ENCODE data around the gene SP100. TPM values are rescaled to one million over a fixed set of nuclear protein-coding genes. Genes with fewer than 3 reads are reported as not detected.
"Not testable (repeated sequence)": the region's sequence is repeated elsewhere in the genome, so short reads cannot be mapped to it uniquely, and the experiment has no call there.

SP100 gene
- total RNA-seq, 1 donor: 137 TPM

GRCh38 chr2:230473378-230473777 lies 57.4 kb downstream of the SP100 start:
- no peaks in the 10 kb centered on the region for H3K79me2 ChIP-seq (ENCODE audit: insufficient read depth, low read length)
- H3K4me1 ChIP-seq (ENCODE audit: insufficient read depth, low read length): peaks cover 3% of the 10 kb centered on the region
- no peak overlapping the region for H3K27ac ChIP-seq (ENCODE audit: low read depth, low read length)
- TF ChIP-seq, protein P1, sequence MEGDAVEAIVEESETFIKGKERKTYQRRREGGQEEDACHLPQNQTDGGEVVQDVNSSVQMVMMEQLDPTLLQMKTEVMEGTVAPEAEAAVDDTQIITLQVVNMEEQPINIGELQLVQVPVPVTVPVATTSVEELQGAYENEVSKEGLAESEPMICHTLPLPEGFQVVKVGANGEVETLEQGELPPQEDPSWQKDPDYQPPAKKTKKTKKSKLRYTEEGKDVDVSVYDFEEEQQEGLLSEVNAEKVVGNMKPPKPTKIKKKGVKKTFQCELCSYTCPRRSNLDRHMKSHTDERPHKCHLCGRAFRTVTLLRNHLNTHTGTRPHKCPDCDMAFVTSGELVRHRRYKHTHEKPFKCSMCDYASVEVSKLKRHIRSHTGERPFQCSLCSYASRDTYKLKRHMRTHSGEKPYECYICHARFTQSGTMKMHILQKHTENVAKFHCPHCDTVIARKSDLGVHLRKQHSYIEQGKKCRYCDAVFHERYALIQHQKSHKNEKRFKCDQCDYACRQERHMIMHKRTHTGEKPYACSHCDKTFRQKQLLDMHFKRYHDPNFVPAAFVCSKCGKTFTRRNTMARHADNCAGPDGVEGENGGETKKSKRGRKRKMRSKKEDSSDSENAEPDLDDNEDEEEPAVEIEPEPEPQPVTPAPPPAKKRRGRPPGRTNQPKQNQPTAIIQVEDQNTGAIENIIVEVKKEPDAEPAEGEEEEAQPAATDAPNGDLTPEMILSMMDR (IDR thresholded peaks at IDR 0.05; ENCODE audit: extremely low read depth, low read depth, low read length): no peak
- DNase-seq (ENCODE audit: insufficient read length, low spot score, missing footprints): no peak
- no peak overlapping the region for H3K4me2 ChIP-seq (ENCODE audit: insufficient read depth, low read length)
- H4K20me1 ChIP-seq (ENCODE audit: insufficient read depth, low read length): no peaks in the 10 kb centered on the region
- no peaks in the 10 kb centered on the region for H3K9me3 ChIP-seq (ENCODE audit: low read depth, low read length)
- peaks cover 37% of the 10 kb centered on the region for H3K36me3 ChIP-seq (ENCODE audit: insufficient read depth, low read length)
- no peak overlapping the region for H2AFZ ChIP-seq (ENCODE audit: low read length)
- H3K27me3 ChIP-seq (ENCODE audit: insufficient read depth, low read length): no peaks in the 10 kb centered on the region
- H3K4me3 ChIP-seq (ENCODE audit: insufficient read depth, low read length): no peak overlapping the region

DNA sequence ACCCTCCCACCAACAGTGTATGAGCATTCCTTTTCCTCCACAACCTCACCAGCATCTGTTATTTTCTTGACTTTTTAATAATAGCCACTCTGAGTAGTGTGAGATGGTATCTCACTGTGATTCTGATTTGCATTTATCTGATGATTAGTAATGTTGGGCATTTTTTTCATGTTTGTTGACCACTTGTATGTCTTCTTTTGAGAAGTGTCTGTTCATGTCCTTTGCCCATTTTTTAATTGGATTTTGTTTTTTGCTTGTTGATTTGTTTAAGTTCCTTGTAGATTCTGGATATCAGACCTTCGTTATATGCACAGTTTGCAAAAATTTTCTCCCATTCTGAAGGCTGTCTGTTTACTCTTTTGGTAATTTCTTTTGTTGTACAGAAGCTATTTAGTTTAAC lies 59.1 kb downstream of the SP100 start:
- H3K36me3 ChIP-seq (ENCODE audit: insufficient read depth, low read length): peaks cover 20% of the 10 kb centered on the region
- no peak overlapping the region for H3K4me2 ChIP-seq (ENCODE audit: insufficient read depth, low read length)
- H4K20me1 ChIP-seq (ENCODE audit: insufficient read depth, low read length): no peaks in the 10 kb centered on the region
- H3K4me3 ChIP-seq (ENCODE audit: insufficient read depth, low read length): no peak overlapping the region
- peaks cover 3% of the 10 kb centered on the region for H3K4me1 ChIP-seq (ENCODE audit: insufficient read depth, low read length)
- TF ChIP-seq, protein P1 (IDR thresholded peaks at IDR 0.05; ENCODE audit: extremely low read depth, low read depth, low read length): no peak
- H2AFZ ChIP-seq (ENCODE audit: low read length): no peak overlapping the region
- H3K27me3 ChIP-seq (ENCODE audit: insufficient read depth, low read length): no peaks in the 10 kb centered on the region
- H3K27ac ChIP-seq (ENCODE audit: low read depth, low read length): no peak overlapping the region
- H3K9me3 ChIP-seq (ENCODE audit: low read depth, low read length): no peaks in the 10 kb centered on the region
- no peak for DNase-seq (ENCODE audit: insufficient read length, low spot score, missing footprints)
- no peaks in the 10 kb centered on the region for H3K79me2 ChIP-seq (ENCODE audit: insufficient read depth, low read length)

- H4K20me1 ChIP-seq (ENCODE audit: insufficient read depth, low read length): no peaks in the 10 kb centered on the region
- no peaks in the 10 kb centered on the region for H3K9me3 ChIP-seq (ENCODE audit: low read depth, low read length)
- no peak overlapping the region for H3K4me3 ChIP-seq (ENCODE audit: insufficient read depth, low read length)
- peaks cover 3% of the 10 kb centered on the region for H3K79me2 ChIP-seq (ENCODE audit: insufficient read depth, low read length)
- TF ChIP-seq, protein P1 (IDR thresholded peaks at IDR 0.05; ENCODE audit: extremely low read depth, low read depth, low read length): no peak
- no peaks in the 10 kb centered on the region for H3K27me3 ChIP-seq (ENCODE audit: insufficient read depth, low read length)
- H3K4me2 ChIP-seq (ENCODE audit: insufficient read depth, low read length): no peak overlapping the region
- no peak for DNase-seq (ENCODE audit: insufficient read length, low spot score, missing footprints)
- H2AFZ ChIP-seq (ENCODE audit: low read length): no peak overlapping the region
- H3K4me1 ChIP-seq (ENCODE audit: insufficient read depth, low read length): no peaks in the 10 kb centered on the region
- H3K36me3 ChIP-seq (ENCODE audit: insufficient read depth, low read length): peaks cover 3% of the 10 kb centered on the region
- no peak overlapping the region for H3K27ac ChIP-seq (ENCODE audit: low read depth, low read length)
These were observed 69.9 kb downstream of the SP100 start for GRCh38 chr2:230485801-230486341.

DNA sequence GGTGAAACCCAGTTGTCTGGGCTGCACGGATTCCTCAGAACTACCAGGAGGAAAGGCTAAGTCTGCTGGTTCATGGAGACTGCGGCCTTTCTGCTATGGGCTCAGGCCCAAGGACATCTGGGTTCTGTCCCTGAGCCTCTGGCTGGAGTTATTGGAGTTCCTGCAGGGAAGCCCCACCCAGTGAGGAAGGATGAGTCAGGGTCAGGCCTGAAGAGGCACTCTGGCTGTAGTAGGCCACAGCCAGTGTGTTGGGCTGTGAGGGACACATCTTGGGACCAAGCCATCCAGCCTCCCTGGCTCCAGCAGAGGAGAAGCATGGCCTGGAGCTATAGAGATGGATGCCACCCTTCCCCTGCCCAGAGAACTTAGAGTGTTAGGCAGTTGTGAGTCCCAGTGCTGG lies 75.2 kb downstream of the SP100 start:
- not testable (repeated sequence) for H3K79me2 ChIP-seq (ENCODE audit: insufficient read depth, low read length); H3K9me3 ChIP-seq (ENCODE audit: low read depth, low read length)
- peaks cover 14% of the 10 kb centered on the region for H3K36me3 ChIP-seq (ENCODE audit: insufficient read depth, low read length)

More for the DNA sequence above, 75.2 kb downstream of the SP100 start:
- H4K20me1 ChIP-seq (ENCODE audit: insufficient read depth, low read length); H3K4me2 ChIP-seq (ENCODE audit: insufficient read depth, low read length); H3K27me3 ChIP-seq (ENCODE audit: insufficient read depth, low read length); DNase-seq (ENCODE audit: insufficient read length, low spot score, missing footprints); H2AFZ ChIP-seq (ENCODE audit: low read length); H3K27ac ChIP-seq (ENCODE audit: low read depth, low read length); H3K4me1 ChIP-seq (ENCODE audit: insufficient read depth, low read length); H3K4me3 ChIP-seq (ENCODE audit: insufficient read depth, low read length): not testable (repeated sequence)

Data from osteoblast (primary cell).